Central memory CD8-positive, alpha-beta T cell (primary cell): ENCODE results near the gene CYBA.

ENCODE experiments used
- ATAC-seq: fragments of 150-1000 bp; cut with Tn5 transposase; replicated peaks from 2 replicates; pipeline ENCODE4 v1.10.0; 2022; ENCODE audit warnings: mild to moderate bottlenecking, moderate FRiP score, moderate number of reproducible peaks; ENCODE audit not compliant: poor library complexity, severe bottlenecking; ENCODE audit errors: extremely low read depth
- DNase-seq, 2 donors: peaks; one replicate each; pipeline ENCODE4 v3.0.0; 2021; ENCODE audit warnings: low spot score in 2 of 2
- H3K27ac Mint-ChIP-seq: one replicate; pipeline ENCODE4 v1.8.0; 2022; ENCODE audit warnings: low read depth, mild to moderate bottlenecking, moderate library complexity, mixed read lengths
- H3K27me3 Mint-ChIP-seq: one replicate; pipeline ENCODE4 v1.8.0; 2022; ENCODE audit warnings: mixed read lengths
- H3K36me3 Mint-ChIP-seq: one replicate; pipeline ENCODE4 v1.8.0; 2022; ENCODE audit warnings: mild to moderate bottlenecking, moderate library complexity, mixed read lengths; ENCODE audit not compliant: insufficient read depth
- H3K4me1 Mint-ChIP-seq: one replicate; pipeline ENCODE4 v1.8.0; 2022; ENCODE audit warnings: mixed read lengths
- H3K4me3 Mint-ChIP-seq: one replicate; pipeline ENCODE4 v1.8.0; 2022; ENCODE audit warnings: mild to moderate bottlenecking, moderate library complexity, mixed read lengths
- H3K9me3 Mint-ChIP-seq: one replicate; pipeline ENCODE4 v1.8.0; 2022; ENCODE audit warnings: mixed read lengths

CYBA gene

DNA sequence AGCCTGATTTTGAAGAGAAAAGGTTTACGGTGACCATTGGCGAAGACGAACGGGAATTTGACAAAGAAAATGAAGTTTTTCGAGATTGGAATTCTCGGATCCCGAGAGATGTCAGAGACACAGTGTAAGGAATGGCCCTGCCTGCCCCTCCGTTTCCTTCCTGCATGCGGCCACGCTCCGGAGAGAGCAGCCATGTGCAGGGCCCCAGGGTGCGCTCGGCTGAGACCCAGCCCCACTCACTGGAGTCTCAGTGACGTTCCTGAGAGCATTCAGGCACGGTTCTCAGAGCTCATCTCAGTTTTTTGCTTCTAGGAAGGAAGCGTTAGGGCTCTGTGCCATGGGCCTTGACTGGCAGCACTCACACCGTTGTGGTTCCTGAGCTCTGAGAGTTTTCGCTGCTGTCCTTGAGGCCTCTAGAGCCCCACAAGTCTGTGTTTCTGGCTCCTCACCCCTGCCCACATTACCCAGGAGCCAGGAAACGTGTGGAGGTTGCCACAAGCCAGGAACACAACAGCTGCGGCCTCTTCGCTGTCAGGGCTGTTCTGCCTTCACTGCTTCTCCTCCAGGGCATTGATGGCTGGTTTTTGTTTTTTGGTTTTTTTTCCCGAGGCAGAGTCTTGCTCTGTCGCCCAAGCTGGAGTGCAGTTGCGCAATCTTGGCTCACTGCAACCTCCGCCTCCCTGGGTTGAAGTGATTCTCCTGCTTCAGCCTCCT is 50.9 kb downstream of the CYBA start:
- DNase-seq: no peak
- peaks cover 40% of the 10 kb centered on the region for H3K36me3 Mint-ChIP-seq
- H3K4me1 Mint-ChIP-seq: peaks cover 5% of the 10 kb centered on the region
- H3K4me3 Mint-ChIP-seq: no peak overlapping the region
- H3K9me3 Mint-ChIP-seq: no peaks in the 10 kb centered on the region
- ATAC-seq: no peak
- H3K27me3 Mint-ChIP-seq: no peaks in the 10 kb centered on the region
- H3K27ac Mint-ChIP-seq: no peak overlapping the region

DNA sequence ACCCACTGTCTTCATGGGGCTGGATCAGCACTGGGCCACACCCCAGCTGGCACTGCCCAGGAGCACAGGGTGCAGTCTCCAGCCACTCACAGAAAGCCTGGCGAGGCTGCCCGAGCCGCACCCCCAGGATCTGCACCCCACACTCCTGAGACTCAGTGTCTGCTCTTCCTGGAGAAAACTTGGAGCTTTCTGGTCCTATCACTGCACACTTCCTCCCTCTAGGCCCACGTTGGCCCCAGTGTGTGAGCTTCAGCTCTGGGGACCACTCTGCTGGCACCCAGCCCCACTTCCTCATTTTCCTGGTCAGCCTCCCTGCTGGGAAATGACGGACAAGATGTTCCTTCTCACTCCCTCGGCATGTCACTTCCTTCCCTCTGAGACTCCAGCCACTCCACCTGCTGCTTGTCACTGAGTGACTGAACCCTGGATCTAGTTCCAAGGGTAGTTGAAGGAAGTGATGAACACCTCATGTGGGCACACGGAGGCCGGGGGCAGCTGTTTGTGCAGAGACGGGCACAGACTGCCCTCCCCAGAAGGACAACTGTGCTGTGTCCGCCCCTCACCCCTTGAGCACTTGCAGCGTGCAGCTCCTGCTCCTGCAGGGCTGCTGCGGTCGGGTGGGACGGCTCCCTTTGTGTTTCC is 51.6 kb downstream of the CYBA start:
- no peak overlapping the region for H3K4me3 Mint-ChIP-seq
- no peaks in the 10 kb centered on the region for H3K27me3 Mint-ChIP-seq

DNA sequence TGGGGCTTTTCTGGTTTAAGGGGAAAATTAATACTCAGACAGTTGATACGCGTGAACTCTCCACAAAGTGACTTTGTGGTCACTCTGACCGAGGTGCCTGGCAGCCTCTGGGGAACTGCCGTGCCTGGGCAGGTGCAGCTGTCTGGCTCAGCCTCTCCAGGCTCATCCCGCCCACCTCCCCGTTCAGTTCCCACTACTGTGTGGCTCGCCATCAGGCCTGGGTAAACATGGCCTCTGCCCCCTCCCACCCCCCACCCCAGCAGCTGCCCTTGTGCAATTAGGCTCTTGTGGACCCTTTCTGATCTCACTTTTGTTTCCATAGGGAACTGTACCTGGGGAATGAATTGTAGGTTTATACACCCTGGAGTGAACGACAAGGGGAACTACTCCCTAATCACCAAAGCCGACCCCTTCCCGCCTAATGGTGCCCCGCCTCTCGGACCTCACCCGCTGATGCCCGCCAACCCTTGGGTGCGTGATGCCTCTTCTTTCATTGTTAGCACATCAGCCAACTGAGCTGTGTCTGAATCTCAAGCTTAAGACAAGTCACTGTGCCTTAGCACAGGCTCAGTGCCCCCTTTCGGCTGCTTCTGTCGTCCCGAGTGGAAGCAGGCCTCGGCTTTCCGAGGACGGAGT is 52.9 kb downstream of the CYBA start:
- Mint-ChIP-seq H3K36me3 (peaks cover 37% of the 10 kb centered on the region), H3K4me3 (no peak overlapping the region), H3K4me1 (peaks cover 8% of the 10 kb centered on the region), H3K27me3 (no peaks in the 10 kb centered on the region), H3K27ac (no peak overlapping the region), H3K9me3 (no peaks in the 10 kb centered on the region)
- no peak for ATAC-seq
- no peak for DNase-seq

More for the DNA sequence above, 51.6 kb downstream of the CYBA start:
- DNase-seq (no peak), ATAC-seq (no peak)
- Mint-ChIP-seq H3K27ac (no peak overlapping the region), H3K9me3 (no peaks in the 10 kb centered on the region), H3K36me3 (peaks cover 40% of the 10 kb centered on the region), H3K4me1 (peaks cover 5% of the 10 kb centered on the region)

DNA sequence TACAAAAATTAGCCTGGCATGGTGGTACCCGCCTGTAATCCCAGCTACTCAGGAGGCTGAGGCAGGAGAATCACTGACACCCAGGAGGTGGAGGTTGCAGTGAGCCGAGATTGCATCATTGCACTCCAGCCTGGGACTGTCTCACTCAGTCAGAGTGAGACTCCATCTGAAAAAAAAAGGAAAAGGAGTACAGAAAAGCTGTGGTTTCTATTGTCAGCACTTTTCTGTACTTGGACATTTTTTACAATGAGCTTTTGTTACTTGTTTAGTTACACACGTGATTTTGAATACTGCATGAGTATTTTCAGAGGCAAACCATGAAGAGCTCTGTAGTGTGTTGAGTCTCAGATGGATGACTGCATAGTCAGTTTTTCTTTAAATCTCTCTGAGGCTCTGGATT is 54.4 kb downstream of the CYBA start:
- peaks cover 41% of the 10 kb centered on the region for H3K36me3 Mint-ChIP-seq
- H3K9me3 Mint-ChIP-seq: no peaks in the 10 kb centered on the region
- H3K4me1 Mint-ChIP-seq: peaks cover 13% of the 10 kb centered on the region
- H3K4me3 Mint-ChIP-seq: no peak overlapping the region
- ATAC-seq: no peak
- no peak overlapping the region for H3K27ac Mint-ChIP-seq
- H3K27me3 Mint-ChIP-seq: no peaks in the 10 kb centered on the region
- no peak for DNase-seq

DNA sequence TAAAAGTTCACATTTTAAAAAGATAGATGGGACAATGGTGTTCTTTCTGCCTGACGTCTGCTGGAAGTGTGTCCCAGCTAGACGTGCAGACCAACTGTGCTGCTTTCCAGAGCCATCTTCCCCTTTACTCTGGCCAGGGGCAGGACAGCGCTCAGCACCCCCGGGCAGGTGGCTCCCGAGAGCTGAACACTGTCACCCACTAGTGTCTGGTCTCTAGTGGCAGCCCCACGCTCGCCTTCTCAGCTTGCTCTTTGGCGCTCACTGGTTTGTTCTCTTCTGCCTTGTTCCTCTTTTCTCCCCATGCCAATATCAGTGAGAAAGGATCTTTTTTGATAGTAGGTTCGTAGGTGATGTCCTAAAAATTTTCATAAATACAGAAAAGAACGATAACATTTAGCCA is 54.9 kb downstream of the CYBA start:
- no peaks in the 10 kb centered on the region for H3K9me3 Mint-ChIP-seq
- DNase-seq (no peak), ATAC-seq (no peak)
- peaks cover 38% of the 10 kb centered on the region for H3K36me3 Mint-ChIP-seq
- H3K4me1 Mint-ChIP-seq: peaks cover 14% of the 10 kb centered on the region
- no peak overlapping the region for H3K4me3 Mint-ChIP-seq
- H3K27me3 Mint-ChIP-seq: no peaks in the 10 kb centered on the region
- H3K27ac Mint-ChIP-seq: no peak overlapping the region

DNA sequence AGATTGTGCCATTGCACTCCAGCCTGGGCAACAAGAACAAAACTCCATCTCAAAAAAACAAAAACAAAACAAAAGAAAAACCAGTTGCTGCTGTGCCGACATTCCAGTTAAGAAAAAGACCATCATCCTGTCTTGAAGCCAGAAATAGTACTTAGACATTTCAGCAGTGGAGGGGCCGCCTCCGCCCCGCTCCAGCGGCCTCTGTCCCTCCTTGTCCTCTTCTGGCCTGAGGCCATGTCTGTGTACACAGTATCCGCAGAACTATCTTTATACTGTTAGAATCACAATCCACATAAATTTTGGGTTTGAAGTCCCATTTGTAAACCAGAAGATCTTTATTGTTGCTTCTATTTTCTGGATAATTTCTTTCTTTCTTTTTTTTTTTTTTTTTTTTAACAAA is 55.8 kb downstream of the CYBA start:
- DNase-seq (no peak), ATAC-seq (no peak)
- Mint-ChIP-seq H3K4me3 (no peak overlapping the region), H3K9me3 (no peaks in the 10 kb centered on the region), H3K4me1 (peaks cover 14% of the 10 kb centered on the region), H3K27me3 (no peaks in the 10 kb centered on the region), H3K36me3 (peaks cover 40% of the 10 kb centered on the region), H3K27ac (no peak overlapping the region)

DNA sequence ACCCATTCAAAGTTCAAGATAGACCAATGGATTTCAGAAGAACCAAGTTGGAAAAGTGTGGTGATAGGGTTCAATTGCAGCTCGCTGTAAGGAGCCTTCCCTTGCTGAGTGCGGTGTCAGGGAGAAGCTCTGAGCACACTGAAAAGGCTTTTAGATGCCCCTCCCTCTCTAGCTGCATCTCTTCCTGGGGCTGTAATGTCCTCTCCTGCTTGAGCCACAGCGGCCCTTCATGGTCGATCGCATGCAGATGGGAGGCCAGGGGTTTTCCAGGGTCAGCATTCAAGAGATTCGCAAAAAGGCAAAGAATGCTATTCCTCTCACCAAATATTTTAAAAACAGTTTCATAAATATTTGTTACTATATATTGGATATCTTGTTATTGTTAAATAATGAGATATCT is 56.9 kb downstream of the CYBA start:
- Mint-ChIP-seq H3K4me3 (no peak overlapping the region), H3K4me1 (peaks cover 24% of the 10 kb centered on the region), H3K27ac (no peak overlapping the region), H3K36me3 (peaks cover 40% of the 10 kb centered on the region), H3K27me3 (no peaks in the 10 kb centered on the region), H3K9me3 (no peaks in the 10 kb centered on the region)
- no peak for DNase-seq
- no peak for ATAC-seq

DNA sequence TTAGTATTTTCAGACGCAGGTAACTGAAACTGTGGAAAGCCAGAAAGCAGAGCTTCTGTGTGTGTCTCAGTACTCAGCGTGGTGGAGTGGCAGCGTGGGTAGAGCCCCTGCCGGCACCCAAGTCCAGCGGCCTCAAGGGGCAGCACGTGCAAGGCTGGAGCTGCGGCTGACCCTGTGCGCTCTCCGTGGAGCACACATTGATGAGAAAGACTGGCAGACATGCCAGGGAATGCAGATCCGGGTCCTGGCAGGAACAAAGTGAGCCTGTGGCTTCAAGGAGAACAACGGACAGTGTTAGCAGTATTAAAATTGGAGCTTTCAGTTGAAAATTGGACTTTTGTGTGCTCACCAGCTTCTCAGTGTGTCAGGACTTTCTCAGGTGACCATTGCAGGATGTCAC is 57.4 kb downstream of the CYBA start:
- no peak overlapping the region for H3K4me3 Mint-ChIP-seq
- no peaks in the 10 kb centered on the region for H3K27me3 Mint-ChIP-seq
- ATAC-seq (no peak), DNase-seq (no peak)
- peaks cover 40% of the 10 kb centered on the region for H3K36me3 Mint-ChIP-seq
- no peak overlapping the region for H3K27ac Mint-ChIP-seq
- peaks cover 26% of the 10 kb centered on the region for H3K4me1 Mint-ChIP-seq
- H3K9me3 Mint-ChIP-seq: no peaks in the 10 kb centered on the region
